B cell (primary cell): ENCODE measurements around the gene HPS4. TPM values are rescaled to one million over a fixed set of nuclear protein-coding genes. Genes with fewer than 3 reads are reported as not detected.
A peak's percentile ranks its signal among the peaks of the same experiment; 100 is the strongest.

ENCODE experiments used
- ATAC-seq: fragments of 200-7000 bp; cut with Tn5 transposase; one replicate; pipeline ENCODE4 v1.10.0; 2021; ENCODE audit warnings: low read depth, mild to moderate bottlenecking, moderate number of reproducible peaks, moderate library complexity
- CTCF ChIA-PET: fragments of 350-600 bp; sonication (Branson Sonifier 250); formaldehyde crosslinking; loops from one replicate; lab custom pipeline; 2021; ENCODE audit warnings: antibody characterized with exemption, inconsistent platforms; lab: Charles Lee
- POLR2A ChIA-PET: fragments of 350-600 bp; sonication (Branson Sonifier 250); formaldehyde crosslinking; loops from one replicate; lab custom pipeline; 2021; ENCODE audit warnings: antibody characterized with exemption; lab: Charles Lee
- DNase-seq: peaks from one replicate; pipeline ENCODE4 v3.0.0; 2013
- H2AFZ ChIP-seq: 2 replicates; pipeline ENCODE4 v1.6.1; 2012; ENCODE audit warnings: mild to moderate bottlenecking, low read depth, low read length; ENCODE audit not compliant: insufficient read depth, poor library complexity, severe bottlenecking
- H3K27ac ChIP-seq, 2 donors: 1 replicate in 1 of 2; 2 replicates in 1 of 2; pipeline ENCODE4 v1.5.1; 2012 to 2013; ENCODE audit warnings: low read length in 2 of 2, mild to moderate bottlenecking in 2 of 2, moderate library complexity in 1 of 2
- H3K27me3 ChIP-seq, 4 experiments: fragments of 200-600 bp in 1 of 4; sonication (generic) in 1 of 4; replicated peaks in 1 of 4; 1 replicate in 2 of 4; 2 replicates in 2 of 4; pipeline versions ENCODE4 v1.6.1 to v1.7.0; 2013 to 2016; ENCODE audit warnings: low read length in 3 of 4, mild to moderate bottlenecking in 2 of 4, mixed read lengths in 1 of 4, moderate library complexity in 1 of 4; ENCODE audit not compliant: insufficient read depth in 4 of 4, control insufficient read depth in 3 of 4; ENCODE audit errors: control extremely low read depth in 1 of 4
- H3K36me3 ChIP-seq, 2 experiments: replicated peaks in 1 of 2; 1 replicate in 1 of 2; 2 replicates in 1 of 2; pipeline versions ENCODE4 v1.6.1 to v1.7.1; 2013; ENCODE audit warnings: low read length in 1 of 2; ENCODE audit not compliant: insufficient read depth in 2 of 2, control insufficient read depth in 1 of 2; ENCODE audit errors: control extremely low read depth in 1 of 2, extremely low read depth in 1 of 2
- H3K4me1 ChIP-seq, 2 donors: fragments of 200-600 bp in 1 of 2; sonication (generic) in 1 of 2; 1 replicate in 1 of 2; 2 replicates in 1 of 2; pipeline versions ENCODE4 v1.5.1 to v1.6.1; 2013 to 2017; ENCODE audit warnings: low read length in 2 of 2; ENCODE audit not compliant: control insufficient read depth in 2 of 2, insufficient read depth in 2 of 2
- H3K4me2 ChIP-seq: replicated peaks from 2 replicates; pipeline ENCODE3; 2012; ENCODE audit warnings: mild to moderate bottlenecking, low read depth, low read length; ENCODE audit not compliant: poor library complexity, severe bottlenecking
- H3K4me3 ChIP-seq, 5 experiments: fragments of 200-600 bp in 1 of 5; sonication (generic) in 1 of 5; 1 replicate in 3 of 5; 2 replicates in 2 of 5; pipeline versions ENCODE4 v1.5.1 to v1.7.0; 2011 to 2016; ENCODE audit warnings: low read length in 4 of 5, mild to moderate bottlenecking in 4 of 5, low read depth in 2 of 5, control low read depth in 1 of 5, moderate library complexity in 1 of 5; ENCODE audit not compliant: insufficient read depth in 1 of 5; ENCODE audit errors: control extremely low read depth in 1 of 5, extremely low read depth in 1 of 5
- H3K79me2 ChIP-seq: fragments of 200-600 bp; sonication (generic); one replicate; pipeline ENCODE4 v1.6.0; 2016; ENCODE audit warnings: low read length; ENCODE audit not compliant: control insufficient read depth, insufficient read depth
- H3K9ac ChIP-seq: fragments of 200-600 bp; sonication (generic); 2 replicates; pipeline ENCODE4 v1.6.1; 2017; ENCODE audit warnings: mild to moderate bottlenecking, low read length, moderate library complexity
- H3K9me3 ChIP-seq, 3 donors: one replicate each; pipeline versions ENCODE4 v1.6.1 to v1.7.1; 2013; ENCODE audit warnings: low read length in 2 of 3; ENCODE audit not compliant: control insufficient read depth in 2 of 3, insufficient read depth in 1 of 3; ENCODE audit errors: control extremely low read depth in 1 of 3
- H4K20me1 ChIP-seq: 2 replicates; pipeline ENCODE4 v1.6.0; 2012; ENCODE audit warnings: mild to moderate bottlenecking, low read length; ENCODE audit not compliant: insufficient read depth, control insufficient read depth, poor library complexity, severe bottlenecking
- H3K27ac Mint-ChIP-seq: one replicate; pipeline ENCODE4 v1.8.0; 2021; ENCODE audit warnings: mixed read lengths
- H3K27me3 Mint-ChIP-seq: one replicate; pipeline ENCODE4 v1.8.0; 2021; ENCODE audit warnings: mixed read lengths
- H3K4me1 Mint-ChIP-seq: one replicate; pipeline ENCODE4 v1.8.0; 2021; ENCODE audit warnings: mixed read lengths
- H3K4me3 Mint-ChIP-seq: one replicate; pipeline ENCODE4 v1.8.0; 2021; ENCODE audit warnings: mixed read lengths
- H3K9me3 Mint-ChIP-seq: one replicate; pipeline ENCODE4 v1.8.0; 2022; ENCODE audit warnings: mixed read lengths; ENCODE audit not compliant: insufficient read depth
- EZH2 ChIP-seq: IDR thresholded peaks from 2 replicates; pipeline ENCODE4 v1.6.1; 2012; ENCODE audit warnings: borderline replicate concordance, low read depth, mild to moderate bottlenecking, moderate library complexity, low read length; ENCODE audit not compliant: insufficient read depth, poor library complexity, severe bottlenecking
- WGBS: methylation state at CpG from one replicate; pipeline ENCODE4 v1.1.5; 2013; ENCODE audit warnings: missing lambda C conversion rate; ENCODE audit not compliant: insufficient coverage; 5-methylcytosine and 5-hydroxymethylcytosine counted together
- intact Hi-C: fragments of 100-400 bp; cut with micrococcal nuclease; formaldehyde crosslinking; loops from one replicate; pipeline ENCODE4 v1.10.0; 2022
- polyA plus RNA-seq: library from polyadenylated mRNA; depleted of rRNA; stranded (reverse); fragments of >200 nt; gene quantifications from 2 replicates; pipeline ENCODE4 v1.2.3, GENCODE V29; 2012
- total RNA-seq, 2 donors: library from RNA; stranded (reverse); fragments of 120-200 nt in 1 of 2; gene quantifications; 1 replicate in 1 of 2; 2 replicates in 1 of 2; pipeline versions ENCODE4 v1.2.3 to v1.2.4, GENCODE V29; 2013 to 2022
- TF ChIP-seq, protein P1 (sequence below): fragments of 200-600 bp; IDR thresholded peaks from one replicate; pipeline ENCODE4 v1.8.0; 2022; ENCODE audit warnings: antibody characterized with exemption, mild to moderate bottlenecking

The HPS4 gene
- total and polyA plus RNA-seq, 2 donors (not counting 1 experiment from before 2014, with no cell fraction given): 34.8 to 61.8 TPM

DNA sequence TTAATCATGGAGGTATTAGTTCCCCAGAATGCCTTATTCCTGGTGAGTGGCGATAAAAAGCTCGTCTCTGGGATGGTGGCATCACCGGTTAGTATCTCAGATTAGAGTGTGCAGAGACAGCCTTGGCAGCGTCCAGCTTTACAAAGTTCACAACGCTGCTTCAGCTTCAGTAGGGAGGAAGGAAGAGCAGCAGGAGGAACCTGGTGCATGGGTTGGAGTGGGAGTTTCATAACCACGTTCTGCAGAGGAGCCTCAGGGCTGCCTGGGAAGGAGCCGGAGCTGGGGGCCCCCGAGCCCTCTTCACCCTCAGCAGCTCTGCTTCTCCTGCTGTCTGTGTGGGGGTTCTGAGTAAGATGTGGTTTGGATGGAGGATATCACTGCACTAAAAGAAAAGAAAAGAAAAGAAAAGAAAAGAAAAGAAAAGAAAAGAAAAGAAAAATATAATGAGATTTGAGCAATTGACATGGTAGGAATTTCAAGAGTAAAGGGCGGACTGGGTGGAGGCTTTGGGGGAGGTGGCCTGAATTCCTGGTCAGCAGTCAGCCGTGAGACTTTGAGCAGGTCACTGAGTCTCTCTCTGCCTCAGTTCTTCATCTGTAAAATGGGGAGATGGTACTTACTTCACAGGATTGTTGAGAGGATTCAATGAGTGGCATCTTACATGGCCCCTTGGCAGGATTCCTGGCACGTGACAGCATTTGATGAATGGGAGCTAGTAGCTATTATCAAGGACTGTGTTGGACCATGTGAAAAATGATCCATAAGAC, 48.1 kb downstream of the HPS4 start:
- no peak overlapping the region for H3K4me2 ChIP-seq
- DNase-seq (no peak), ATAC-seq (no peak)
- no peak overlapping the region for H2AFZ ChIP-seq
- Mint-ChIP-seq H3K27me3 (no peaks in the 10 kb centered on the region), H3K4me3 (no peak overlapping the region), H3K4me1 (peaks cover 50% of the 10 kb centered on the region), H3K9me3 (no peaks in the 10 kb centered on the region), H3K27ac (no peak overlapping the region)
- peaks cover 26 to 31% of the 10 kb centered on the region in 2 donors for H3K4me1 ChIP-seq
- H3K27ac ChIP-seq: no peak overlapping the region
- H3K9me3 ChIP-seq: peaks cover 0 to 3% (median 0%) of the 10 kb centered on the region in 3 donors
- TF ChIP-seq, protein P1, sequence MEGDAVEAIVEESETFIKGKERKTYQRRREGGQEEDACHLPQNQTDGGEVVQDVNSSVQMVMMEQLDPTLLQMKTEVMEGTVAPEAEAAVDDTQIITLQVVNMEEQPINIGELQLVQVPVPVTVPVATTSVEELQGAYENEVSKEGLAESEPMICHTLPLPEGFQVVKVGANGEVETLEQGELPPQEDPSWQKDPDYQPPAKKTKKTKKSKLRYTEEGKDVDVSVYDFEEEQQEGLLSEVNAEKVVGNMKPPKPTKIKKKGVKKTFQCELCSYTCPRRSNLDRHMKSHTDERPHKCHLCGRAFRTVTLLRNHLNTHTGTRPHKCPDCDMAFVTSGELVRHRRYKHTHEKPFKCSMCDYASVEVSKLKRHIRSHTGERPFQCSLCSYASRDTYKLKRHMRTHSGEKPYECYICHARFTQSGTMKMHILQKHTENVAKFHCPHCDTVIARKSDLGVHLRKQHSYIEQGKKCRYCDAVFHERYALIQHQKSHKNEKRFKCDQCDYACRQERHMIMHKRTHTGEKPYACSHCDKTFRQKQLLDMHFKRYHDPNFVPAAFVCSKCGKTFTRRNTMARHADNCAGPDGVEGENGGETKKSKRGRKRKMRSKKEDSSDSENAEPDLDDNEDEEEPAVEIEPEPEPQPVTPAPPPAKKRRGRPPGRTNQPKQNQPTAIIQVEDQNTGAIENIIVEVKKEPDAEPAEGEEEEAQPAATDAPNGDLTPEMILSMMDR: no peak
- TF ChIP-seq EZH2: no peak
- peaks cover 11 to 42% of the 10 kb centered on the region in 2 experiments for H3K36me3 ChIP-seq
- ChIA-PET CTCF (interaction anchor here (1.7 kb wide), 1 partner anchor 25 kb away, joined by 6 read pairs; no protein-coding TSS in a partner anchor), POLR2A (no interaction called here)
- 82% methylated on average over 11 of the region's 11 CpGs for WGBS
- H3K9ac ChIP-seq: no peak overlapping the region
- H3K79me2 ChIP-seq: peaks cover 91% of the 10 kb centered on the region
- peaks cover 13% of the 10 kb centered on the region for H4K20me1 ChIP-seq
- no peaks in the 10 kb centered on the region for H3K27me3 ChIP-seq
- intact Hi-C loops: no loop called here
- H3K4me3 ChIP-seq: no peak overlapping the region

DNA sequence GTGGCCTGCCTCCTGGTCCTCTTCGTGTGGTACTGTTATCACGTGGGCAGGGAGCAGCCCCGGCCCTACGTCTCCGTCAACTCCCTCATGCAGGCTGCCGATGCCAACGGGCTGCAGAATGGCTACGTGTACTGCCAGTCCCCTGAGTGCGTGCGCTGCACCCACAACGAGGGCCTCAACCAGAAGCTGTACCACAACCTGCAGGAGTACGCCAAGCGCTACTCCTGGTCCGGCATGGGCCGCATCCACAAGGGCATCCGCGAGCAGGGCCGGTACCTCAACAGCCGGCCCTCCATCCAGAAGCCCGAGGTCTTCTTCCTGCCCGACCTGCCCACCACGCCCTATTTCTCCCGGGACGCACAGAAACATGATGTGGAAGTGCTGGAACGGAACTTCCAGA, 49.8 kb downstream of the HPS4 start:
- peaks cover 58% of the 10 kb centered on the region for H3K4me1 Mint-ChIP-seq

More for the DNA sequence above, 49.8 kb downstream of the HPS4 start:
- 99% methylated on average over 25 of the region's 25 CpGs for WGBS
- peak; percentile 19 for DNase-seq
- H3K9me3 ChIP-seq: peaks cover 0 to 3% (median 0%) of the 10 kb centered on the region in 3 donors
- ATAC-seq: no peak
- H3K4me1 ChIP-seq: peaks cover 36 to 41% of the 10 kb centered on the region in 2 donors
- peaks cover 12% of the 10 kb centered on the region for H4K20me1 ChIP-seq
- Mint-ChIP-seq H3K4me3 (no peak overlapping the region), H3K27ac (no peak overlapping the region), H3K9me3 (no peaks in the 10 kb centered on the region), H3K27me3 (no peaks in the 10 kb centered on the region)
- peaks cover 9 to 38% of the 10 kb centered on the region in 2 experiments for H3K36me3 ChIP-seq
- H3K27me3 ChIP-seq: no peaks in the 10 kb centered on the region
- POLR2A ChIA-PET: no interaction called here
- TF ChIP-seq, protein P1: no peak
- no peak for TF ChIP-seq EZH2
- H3K79me2 ChIP-seq: peaks cover 87% of the 10 kb centered on the region
- H3K27ac ChIP-seq: no peak overlapping the region
- H3K4me2 ChIP-seq: no peak overlapping the region
- no peak overlapping the region for H2AFZ ChIP-seq
- H3K9ac ChIP-seq: no peak overlapping the region
- CTCF ChIA-PET: no interaction called here
- H3K4me3 ChIP-seq: no peak overlapping the region
- intact Hi-C loops: no loop called here
